Measurements from ENCODE around the gene ZBTB20.
"Not testable (repeated sequence)": the region's sequence is repeated elsewhere in the genome, so short reads cannot be mapped to it uniquely, and the experiment has no call there.

ZBTB20 gene

GRCh38 chr3:115147329-115148141, 447 bp upstream of the ZBTB20 start:
- DNase-seq: peak; percentile 100

- peak; percentile 67 for DNase-seq
Measured at GRCh38 chr3:115146032-115146417, 1.1 kb downstream of the ZBTB20 start.

- no peak for DNase-seq
Measured at GRCh38 chr3:115141033-115141757, 5.9 kb downstream of the ZBTB20 start.

DNA sequence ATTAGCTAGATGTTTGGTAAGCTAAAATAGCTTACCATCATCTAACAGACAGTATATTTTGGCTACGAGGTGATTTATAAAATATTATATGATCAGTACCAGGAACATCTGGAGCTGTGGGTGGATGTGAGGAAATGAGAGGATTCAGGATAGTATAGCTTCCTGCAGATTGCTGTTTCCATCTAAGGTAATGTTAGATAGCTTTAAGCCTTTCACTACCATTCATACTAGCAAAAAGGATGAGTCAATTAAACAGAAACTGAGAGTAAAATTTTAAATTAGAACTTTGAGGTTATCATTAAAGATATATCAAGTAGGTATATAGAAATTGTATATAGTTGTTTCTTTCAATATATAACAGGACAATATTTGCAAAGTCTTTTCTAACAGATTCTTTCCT, 8.0 kb downstream of the ZBTB20 start:
- DNase-seq: no peak

- no peak for DNase-seq
Measured at GRCh38 chr3:115134648-115135347, 12.3 kb downstream of the ZBTB20 start.

DNA sequence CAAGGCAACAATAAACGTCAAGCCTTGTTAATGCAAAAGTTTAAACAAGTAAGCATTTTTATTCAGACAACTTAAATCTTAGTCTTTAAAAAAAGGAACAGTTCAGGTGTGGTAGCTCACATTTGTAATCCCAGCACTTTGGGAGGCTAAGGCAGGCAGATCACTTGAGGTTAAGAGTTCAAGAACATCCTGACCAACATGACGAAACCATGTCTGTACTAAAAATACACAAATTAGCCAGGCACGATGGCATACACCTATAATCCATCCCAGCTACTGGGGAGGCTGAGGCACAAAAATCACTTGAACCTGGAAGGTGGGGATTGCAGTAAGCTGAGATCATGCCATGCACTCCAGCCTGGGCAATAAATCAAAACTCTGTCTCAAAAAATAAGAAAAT, 19.9 kb downstream of the ZBTB20 start:
- no peak for DNase-seq

GRCh38 chr3:115120597-115120996, 26.5 kb downstream of the ZBTB20 start:
- DNase-seq: no peak

GRCh38 chr3:115113367-115113766, 33.7 kb downstream of the ZBTB20 start:
- no peak for DNase-seq

- no peak for DNase-seq
Measured at GRCh38 chr3:115111632-115112031, 35.5 kb downstream of the ZBTB20 start.

- no peak for DNase-seq
Measured at GRCh38 chr3:115110830-115111229, 36.3 kb downstream of the ZBTB20 start.

DNA sequence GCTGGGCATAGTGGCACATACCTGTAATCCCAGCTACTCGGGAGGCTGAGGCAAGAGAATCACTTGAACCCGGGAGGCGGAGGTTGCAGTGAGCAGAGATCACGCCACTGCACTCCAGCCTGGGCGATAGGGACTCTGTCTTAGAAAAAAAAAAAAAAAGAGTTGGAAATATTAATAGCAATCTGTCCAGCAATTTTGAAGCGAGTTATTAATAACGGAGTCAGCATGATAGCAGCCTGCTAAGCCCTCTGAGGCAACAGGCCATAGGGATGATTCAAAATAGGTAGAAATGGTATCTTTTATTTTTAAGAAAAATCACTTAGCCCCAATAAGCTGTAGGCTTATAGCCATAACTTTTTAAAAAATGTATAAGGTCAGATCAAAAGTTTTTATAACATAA, 37.0 kb downstream of the ZBTB20 start:
- DNase-seq: not testable (repeated sequence)

DNA sequence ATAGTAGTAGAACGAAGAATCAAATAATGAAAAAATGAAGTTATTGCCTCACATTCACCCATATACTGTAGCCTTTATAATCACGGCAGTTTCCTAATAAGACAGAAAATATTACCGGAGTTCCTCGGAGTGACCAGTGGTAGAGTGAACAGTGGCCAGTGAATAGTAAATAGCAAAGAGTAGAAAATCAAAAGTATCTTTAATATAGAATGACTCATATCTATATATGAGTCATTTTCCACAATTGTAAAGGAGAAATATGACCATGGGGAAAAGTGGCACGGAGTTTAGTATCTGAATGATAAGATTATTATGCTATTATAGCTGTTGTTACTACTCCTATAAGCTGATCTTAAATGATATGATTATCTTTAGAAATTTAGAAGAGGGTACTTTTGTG, 38.5 kb downstream of the ZBTB20 start:
- no peak for DNase-seq

GRCh38 chr3:115102046-115102445, 45.0 kb downstream of the ZBTB20 start:
- DNase-seq: no peak

GRCh38 chr3:115100806-115101205, 46.3 kb downstream of the ZBTB20 start:
- peak; percentile 35 for DNase-seq

DNA sequence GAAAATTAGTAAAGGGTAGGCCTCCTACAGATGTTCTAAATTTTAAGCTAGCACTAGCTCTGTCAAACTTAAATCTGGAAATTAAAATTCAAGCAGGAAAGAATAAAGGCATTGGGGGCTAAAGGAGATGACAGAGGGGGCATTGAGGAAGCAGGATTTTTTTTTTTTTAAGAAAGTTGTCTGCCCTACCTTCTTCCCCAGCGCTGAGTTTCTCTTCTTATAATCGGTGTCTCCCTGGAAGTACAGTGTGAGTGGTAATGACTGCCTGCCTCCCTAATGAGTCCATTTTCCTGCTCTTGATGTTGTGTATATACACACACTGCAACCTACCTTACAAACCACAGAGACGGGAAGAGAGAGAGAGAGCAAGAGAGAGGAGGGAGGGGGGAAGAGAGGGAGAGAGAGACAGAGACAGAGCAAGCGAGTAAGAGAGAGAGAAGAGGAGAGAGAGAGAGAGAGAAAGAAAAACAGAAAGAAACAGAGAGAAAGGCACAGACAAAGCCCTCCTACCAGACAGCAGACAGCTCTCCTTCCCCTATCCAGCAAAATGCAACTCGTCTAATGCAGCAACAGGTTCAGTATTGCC, 47.0 kb downstream of the ZBTB20 start:
- DNase-seq: peak; percentile 78

DNA sequence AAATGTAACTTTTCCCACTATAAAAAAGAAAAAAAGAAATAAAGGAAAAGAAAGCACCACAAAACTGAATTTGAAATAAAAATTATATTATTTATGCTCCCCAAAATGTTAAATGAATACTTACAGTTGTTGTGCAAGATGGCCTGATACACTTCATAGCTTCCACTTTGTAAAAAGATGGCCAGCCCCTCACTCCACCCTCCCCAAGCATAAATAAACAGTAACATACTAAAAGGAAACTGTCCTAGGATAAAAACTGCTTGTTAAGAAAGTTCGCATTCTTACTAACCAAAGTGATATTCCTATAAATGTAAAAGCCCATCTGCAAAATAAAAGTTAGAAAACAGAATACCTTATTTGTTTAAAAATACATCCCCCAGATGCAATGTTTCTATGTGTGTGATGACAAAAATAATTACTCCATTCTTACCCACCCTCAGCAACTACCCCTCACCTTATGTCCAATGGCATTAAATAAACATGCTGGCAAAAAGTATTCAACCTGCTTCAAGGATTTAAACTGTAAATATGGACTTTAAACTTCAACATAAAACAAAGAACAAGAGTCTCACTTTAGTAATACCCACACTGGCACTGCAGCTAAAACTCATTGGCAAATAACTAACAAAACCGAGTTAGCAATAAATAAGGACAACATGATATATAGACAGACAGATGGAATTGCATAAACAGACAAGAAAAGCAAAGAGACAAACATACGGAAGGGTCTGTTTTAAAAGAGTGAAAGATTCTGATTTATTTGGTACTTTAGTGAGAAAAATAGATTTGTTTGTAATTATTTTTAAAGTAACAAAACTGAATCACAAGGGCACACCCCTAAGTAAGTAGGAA, 47.7 kb downstream of the ZBTB20 start:
- no peak for DNase-seq

DNA sequence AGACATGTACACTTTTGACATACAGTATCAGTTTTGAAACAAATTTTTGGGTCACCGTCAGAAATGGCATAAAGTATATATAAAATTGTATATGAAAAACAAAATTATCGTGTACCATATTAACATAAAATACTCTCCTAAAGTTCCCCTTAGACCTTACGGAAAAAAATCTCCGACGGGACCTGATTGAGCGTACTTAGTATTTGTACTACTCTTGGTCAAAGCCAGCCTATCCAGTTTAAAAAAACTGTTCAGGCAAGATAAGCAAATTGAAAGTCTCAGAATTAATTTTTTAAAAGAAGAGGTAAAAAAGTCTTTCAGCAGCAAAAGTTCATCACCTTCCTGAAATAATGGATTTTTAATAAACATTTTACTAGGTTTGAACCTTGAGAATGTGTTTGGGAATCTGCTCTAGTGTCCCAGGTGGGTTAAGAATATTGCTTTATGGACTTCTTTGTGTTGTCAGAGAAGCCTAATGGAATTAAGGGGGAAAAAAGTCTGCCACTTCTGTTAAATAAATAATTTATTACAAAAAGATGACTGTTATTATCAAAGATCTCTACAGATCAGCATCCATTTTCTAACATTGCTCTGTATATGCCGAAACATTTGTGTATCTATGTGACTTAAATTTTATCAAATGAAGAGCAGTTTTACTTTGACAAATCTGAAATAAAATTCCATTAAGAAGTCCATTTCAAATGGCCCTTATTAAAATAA, 48.6 kb downstream of the ZBTB20 start:
- no peak for DNase-seq

DNA sequence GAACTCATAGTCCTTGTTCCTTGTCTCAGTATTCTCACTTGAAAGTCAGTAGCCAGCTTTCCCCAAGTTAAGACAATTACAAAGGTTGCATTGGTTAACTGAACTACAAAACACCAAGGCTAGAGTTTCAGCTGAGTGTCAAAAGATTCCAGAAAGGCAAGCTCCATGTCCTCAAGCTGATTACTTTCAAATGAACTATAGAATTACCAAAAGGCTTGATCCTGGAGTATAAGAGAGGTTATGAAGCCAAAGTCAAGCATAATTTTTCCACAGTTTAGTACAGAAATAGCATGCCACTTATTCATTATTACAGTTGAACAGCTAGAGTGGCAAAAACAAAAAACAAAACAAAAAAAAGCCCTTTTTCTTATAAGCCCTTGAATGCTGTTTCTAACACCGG, 51.9 kb downstream of the ZBTB20 start:
- DNase-seq: no peak

DNA sequence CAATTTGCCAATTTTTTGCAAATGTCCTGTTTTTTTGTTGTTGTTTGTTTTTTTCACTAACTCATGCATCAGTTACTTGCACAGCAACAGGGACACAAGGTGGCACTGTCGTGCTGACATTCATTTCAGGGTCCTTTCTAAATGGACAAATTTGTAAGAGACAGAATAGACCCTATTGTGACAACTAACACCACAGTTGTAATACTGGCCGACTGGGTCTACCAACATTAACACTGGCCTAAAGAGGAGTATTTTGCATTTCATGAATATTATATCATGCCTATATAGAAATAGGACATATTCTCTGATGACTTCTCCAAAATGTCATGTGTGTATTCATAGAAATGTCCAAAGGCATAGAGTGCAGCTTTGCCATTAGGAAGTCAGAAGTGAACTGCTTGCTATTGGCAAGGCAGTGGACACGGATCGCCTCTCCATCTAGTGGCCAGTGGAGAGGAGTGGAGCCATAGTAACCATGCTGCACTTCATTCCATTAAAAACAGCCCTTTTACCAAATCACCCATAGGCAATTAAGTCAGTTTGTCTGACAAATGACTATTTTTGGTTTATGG, 54.8 kb downstream of the ZBTB20 start:
- peak; percentile 85 for DNase-seq

GRCh38 chr3:115090712-115091111, 56.4 kb downstream of the ZBTB20 start:
- no peak for DNase-seq

- no peak for DNase-seq
Measured at GRCh38 chr3:115089481-115089880, 57.6 kb downstream of the ZBTB20 start.

Measured in COR-L47 (cell line).